GM12874 (cell line): ENCODE data around the gene ZFAND3.

Source experiments
- TF ChIP-seq, protein P1 (sequence below): IDR thresholded peaks from 2 replicates; pipeline ENCODE4 v1.5.1; 2011; ENCODE audit warnings: low read depth, mild to moderate bottlenecking, control low read depth, low read length, moderate library complexity; ENCODE audit not compliant: insufficient read depth

ZFAND3 gene

DNA sequence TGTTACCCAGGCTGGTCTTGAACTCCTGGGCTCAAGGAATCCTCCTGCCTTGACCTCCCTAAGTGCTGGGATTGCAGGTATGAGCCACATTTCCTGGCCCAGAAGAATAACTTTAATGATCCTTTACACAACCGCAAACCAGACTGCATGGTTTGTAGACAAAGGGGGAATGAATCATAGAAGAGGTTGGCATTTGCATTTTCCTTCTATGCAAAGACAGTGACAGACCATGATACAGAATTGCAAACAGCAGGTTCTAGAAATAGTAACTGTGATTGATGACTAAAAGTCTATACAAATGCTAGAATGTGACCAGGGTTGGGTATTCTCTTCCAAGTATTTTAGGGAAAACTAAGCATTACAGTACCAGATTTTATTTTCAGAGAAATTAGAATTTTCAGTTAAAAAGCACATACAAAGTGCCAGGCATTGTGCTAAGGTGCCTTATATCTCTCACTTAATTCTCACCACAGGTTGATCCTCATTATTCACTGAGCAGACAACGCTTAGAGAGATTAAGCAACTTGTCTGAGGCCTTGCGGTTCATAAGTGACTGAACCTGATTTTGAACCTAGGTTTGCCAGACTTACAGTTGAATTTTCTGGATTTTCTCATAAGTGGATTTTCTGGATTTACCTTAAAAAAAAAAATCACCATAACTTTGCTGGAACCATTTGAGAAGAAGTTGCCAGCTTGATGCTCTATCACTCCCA lies 146.6 kb downstream of the ZFAND3 start:
- TF ChIP-seq, protein P1, sequence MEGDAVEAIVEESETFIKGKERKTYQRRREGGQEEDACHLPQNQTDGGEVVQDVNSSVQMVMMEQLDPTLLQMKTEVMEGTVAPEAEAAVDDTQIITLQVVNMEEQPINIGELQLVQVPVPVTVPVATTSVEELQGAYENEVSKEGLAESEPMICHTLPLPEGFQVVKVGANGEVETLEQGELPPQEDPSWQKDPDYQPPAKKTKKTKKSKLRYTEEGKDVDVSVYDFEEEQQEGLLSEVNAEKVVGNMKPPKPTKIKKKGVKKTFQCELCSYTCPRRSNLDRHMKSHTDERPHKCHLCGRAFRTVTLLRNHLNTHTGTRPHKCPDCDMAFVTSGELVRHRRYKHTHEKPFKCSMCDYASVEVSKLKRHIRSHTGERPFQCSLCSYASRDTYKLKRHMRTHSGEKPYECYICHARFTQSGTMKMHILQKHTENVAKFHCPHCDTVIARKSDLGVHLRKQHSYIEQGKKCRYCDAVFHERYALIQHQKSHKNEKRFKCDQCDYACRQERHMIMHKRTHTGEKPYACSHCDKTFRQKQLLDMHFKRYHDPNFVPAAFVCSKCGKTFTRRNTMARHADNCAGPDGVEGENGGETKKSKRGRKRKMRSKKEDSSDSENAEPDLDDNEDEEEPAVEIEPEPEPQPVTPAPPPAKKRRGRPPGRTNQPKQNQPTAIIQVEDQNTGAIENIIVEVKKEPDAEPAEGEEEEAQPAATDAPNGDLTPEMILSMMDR = no peak

DNA sequence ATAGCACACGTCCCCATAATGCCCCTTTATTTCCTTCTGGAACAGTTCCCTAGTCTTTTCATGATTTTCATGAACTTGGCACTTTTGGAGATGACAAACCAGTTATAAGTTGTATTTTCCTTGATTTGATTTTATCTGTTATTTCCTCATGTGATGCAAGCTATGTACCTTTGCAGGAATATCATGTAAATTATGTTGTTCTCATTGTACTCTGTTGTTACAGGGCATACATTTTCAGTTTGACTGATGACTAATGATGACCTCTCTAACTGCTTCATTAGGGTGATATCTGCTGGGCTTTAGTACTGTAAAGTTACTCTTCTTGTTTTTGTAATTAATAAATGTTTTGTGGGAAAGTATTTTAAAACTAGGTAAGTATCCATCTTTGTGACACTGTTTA lies 147.3 kb downstream of the ZFAND3 start:
- TF ChIP-seq, protein P1 = no peak

DNA sequence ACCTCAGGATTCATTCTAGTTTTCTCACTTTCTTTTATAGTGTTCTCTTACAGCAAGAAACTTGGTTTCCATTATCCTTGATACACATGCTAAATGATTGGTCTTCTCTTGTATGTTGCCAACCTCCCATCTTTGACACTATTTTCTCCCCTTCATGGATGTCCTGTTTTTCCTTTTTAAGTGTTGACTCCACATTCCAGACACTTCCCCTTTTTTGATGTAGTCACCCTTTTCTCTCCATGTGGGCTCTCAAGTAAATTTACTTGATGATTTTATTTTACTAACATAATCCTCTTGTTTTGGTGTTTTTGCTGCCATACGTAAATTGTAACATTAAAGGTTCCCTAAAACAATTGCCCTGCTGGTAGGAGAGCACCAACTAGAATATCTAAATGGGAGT lies 148.1 kb downstream of the ZFAND3 start:
- TF ChIP-seq, protein P1 = no peak

DNA sequence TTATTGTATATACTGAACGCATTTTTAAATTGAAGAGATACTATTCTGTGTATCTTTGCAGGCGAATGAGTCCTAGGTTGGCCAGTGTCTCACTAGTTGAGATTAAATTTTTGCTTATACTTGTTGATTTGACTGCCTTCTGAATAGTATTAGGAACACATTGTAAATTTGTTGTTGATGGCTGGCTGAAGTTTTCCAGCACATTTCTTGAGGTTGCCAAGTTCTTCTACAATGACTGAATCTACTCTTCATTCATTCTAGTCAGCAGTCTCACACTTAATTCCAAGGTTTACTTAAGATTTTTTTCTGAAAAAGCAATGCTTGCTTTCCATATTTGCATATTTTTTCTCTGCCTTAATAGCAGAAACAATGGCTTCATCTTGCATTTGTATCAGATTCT lies 151.7 kb downstream of the ZFAND3 start:
- TF ChIP-seq, protein P1 = no peak

DNA sequence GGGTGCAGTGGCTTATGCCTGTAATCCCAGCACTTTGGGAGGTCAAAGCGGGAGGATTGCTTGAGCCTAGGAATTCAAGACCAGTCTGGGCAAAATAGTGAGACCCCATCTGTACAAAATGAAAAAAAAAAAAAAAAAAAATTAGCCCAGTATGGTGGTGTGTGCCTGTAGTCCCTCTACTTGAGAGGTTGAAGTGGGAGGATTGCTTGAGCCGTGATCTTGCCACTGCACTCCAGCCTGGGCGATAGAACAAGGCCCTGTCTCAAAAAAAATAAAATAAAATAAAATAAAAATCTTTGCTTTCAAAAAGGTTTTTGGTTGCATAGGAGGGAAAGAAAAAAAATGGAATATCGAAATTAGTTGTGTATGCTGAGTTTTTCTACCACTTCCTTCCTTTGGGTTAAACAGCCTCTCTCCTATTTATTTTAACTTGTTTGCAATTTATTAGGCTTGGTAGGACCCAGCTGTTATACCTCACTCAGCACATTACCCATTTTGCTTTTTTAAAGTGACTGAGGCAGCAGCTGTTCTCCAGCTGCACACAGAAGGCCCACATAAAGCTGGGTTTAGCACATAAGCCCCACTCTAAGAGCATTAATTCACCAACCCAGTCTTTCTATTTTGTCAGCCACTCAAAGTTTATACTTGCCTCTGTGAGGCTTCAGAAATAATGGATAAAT lies 152.3 kb downstream of the ZFAND3 start:
- TF ChIP-seq, protein P1 = no peak

DNA sequence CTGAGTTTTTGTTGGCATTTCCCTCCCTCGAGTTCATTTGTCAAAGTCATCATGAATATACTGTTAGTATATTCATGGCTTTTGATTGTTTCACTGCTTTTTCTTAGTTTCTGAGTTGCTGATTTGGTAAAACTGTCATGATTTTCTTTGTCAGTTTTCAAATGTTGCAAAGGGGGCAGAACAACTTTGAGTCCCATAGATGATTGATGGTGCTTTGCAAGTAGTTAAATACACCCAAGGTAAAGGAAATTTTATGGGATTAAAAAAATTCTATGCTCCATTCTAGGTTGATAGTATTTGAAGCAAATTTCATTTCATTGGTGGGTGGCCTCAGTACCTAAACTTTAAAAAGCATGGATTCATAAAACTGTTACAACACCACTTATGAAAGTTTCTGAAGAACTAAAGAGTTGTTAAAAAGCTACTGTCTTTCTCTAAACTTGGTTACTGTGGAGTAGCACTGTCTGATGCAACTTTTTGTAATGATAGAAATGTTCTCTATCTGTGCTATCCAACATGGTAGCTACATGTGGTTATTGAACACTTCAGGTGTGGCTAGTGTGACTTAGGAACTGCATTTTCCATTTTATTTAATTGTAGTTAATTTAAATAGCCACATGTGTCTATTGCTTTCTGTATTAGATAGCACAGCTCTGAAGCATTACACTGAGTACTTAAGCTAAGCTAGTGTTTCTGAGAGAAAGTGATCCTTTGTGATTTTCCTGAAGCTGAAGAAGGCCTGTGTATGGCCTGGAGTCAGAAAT lies 153.6 kb downstream of the ZFAND3 start:
- TF ChIP-seq, protein P1 = no peak

DNA sequence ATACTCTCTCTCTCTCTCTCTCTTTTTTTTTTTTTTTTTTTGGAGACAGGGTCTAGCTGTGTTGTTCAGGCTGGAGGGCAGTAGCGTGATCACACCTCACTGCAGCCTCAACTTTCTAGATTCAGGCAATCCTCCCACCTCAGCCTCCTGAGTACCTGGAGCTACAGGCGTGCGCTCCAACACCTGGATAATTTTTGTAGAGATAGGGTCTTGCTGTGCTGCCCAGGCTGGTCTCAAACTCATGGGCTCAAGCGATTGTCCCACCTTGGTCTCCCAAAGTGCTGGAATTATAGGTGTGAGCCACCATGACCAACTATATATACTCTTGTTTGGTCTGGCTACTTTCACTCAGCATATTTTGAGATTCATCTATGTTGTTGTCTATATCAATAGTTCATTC lies 154.9 kb downstream of the ZFAND3 start:
- TF ChIP-seq, protein P1 = no peak
